GM23338 (cell line): Measurements from ENCODE around the gene SNF8.

Experiments used
- EZH2 ChIP-seq: fragments of 200-600 bp; sonication (generic); IDR thresholded peaks from one replicate; pipeline ENCODE4 v1.8.0; 2017; ENCODE audit warnings: antibody characterized with exemption, mild to moderate bottlenecking, low read depth; ENCODE audit not compliant: unreplicated experiment
- TF ChIP-seq, protein P1 (sequence below), 2 experiments: fragments of 200-600 bp in 1 of 2; sonication (generic) in 1 of 2; conservative IDR thresholded peaks; 2 replicates each; pipeline versions ENCODE4 v1.5.1 to v1.6.1; 2016 to 2017; ENCODE audit warnings: antibody characterized with exemption in 2 of 2, low read depth in 2 of 2, mild to moderate bottlenecking in 2 of 2, moderate library complexity in 1 of 2
- TF ChIP-seq, protein P2 (sequence below): IDR thresholded peaks from one replicate; pipeline ENCODE4 v1.6.1; 2018; ENCODE audit warnings: antibody characterized with exemption; ENCODE audit not compliant: unreplicated experiment

DNA sequence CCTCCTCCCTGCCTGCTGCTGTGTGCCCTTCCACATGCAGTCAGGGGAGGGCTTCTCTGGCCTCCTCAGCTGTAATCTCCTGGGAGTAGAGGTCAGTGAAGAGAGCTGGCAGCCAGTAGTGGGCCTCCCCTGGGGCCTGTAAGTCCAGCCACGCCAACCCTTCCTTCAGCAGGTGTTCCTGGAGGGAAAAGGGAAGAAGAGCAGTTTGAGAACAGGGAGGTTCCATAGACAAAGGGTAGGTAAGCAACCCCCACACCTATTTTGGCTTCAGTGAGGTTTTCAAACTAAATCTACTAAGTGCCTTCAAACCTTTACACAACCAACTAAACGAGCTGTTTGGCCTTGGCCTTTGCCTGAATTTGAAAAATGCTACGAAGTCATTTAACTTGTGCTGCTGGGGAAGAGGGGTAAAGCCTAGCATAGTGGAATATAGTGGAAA, 14.2 kb downstream of the SNF8 start:
- no peak for TF ChIP-seq EZH2
- TF ChIP-seq, protein P1, sequence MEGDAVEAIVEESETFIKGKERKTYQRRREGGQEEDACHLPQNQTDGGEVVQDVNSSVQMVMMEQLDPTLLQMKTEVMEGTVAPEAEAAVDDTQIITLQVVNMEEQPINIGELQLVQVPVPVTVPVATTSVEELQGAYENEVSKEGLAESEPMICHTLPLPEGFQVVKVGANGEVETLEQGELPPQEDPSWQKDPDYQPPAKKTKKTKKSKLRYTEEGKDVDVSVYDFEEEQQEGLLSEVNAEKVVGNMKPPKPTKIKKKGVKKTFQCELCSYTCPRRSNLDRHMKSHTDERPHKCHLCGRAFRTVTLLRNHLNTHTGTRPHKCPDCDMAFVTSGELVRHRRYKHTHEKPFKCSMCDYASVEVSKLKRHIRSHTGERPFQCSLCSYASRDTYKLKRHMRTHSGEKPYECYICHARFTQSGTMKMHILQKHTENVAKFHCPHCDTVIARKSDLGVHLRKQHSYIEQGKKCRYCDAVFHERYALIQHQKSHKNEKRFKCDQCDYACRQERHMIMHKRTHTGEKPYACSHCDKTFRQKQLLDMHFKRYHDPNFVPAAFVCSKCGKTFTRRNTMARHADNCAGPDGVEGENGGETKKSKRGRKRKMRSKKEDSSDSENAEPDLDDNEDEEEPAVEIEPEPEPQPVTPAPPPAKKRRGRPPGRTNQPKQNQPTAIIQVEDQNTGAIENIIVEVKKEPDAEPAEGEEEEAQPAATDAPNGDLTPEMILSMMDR (conservative IDR thresholded peaks at IDR 0.05; ENCODE audit: low read depth in 2 of 2): no peak
- TF ChIP-seq, protein P2, sequence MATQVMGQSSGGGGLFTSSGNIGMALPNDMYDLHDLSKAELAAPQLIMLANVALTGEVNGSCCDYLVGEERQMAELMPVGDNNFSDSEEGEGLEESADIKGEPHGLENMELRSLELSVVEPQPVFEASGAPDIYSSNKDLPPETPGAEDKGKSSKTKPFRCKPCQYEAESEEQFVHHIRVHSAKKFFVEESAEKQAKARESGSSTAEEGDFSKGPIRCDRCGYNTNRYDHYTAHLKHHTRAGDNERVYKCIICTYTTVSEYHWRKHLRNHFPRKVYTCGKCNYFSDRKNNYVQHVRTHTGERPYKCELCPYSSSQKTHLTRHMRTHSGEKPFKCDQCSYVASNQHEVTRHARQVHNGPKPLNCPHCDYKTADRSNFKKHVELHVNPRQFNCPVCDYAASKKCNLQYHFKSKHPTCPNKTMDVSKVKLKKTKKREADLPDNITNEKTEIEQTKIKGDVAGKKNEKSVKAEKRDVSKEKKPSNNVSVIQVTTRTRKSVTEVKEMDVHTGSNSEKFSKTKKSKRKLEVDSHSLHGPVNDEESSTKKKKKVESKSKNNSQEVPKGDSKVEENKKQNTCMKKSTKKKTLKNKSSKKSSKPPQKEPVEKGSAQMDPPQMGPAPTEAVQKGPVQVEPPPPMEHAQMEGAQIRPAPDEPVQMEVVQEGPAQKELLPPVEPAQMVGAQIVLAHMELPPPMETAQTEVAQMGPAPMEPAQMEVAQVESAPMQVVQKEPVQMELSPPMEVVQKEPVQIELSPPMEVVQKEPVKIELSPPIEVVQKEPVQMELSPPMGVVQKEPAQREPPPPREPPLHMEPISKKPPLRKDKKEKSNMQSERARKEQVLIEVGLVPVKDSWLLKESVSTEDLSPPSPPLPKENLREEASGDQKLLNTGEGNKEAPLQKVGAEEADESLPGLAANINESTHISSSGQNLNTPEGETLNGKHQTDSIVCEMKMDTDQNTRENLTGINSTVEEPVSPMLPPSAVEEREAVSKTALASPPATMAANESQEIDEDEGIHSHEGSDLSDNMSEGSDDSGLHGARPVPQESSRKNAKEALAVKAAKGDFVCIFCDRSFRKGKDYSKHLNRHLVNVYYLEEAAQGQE: no peak
